ENCODE results near the gene ELANE.

GRCh38 chr19:896999-897398, 44.9 kb downstream of the ELANE start:
- TF ChIP-seq CTCF (conservative IDR thresholded peaks at IDR 0.05 in 1 of 2, IDR thresholded peaks at IDR 0.05 in 1 of 2; ENCODE audit: extremely low read depth in 1 of 2, insufficient read depth in 1 of 2, low read depth in 1 of 2, low read length in 2 of 2) (no peak), EZH2 (IDR thresholded peaks at IDR 0.05; ENCODE audit: borderline replicate concordance, low read length) (no peak)
